DOHH2 (cell line): Measurements from ENCODE around the gene SH3RF3.

Experiments used
- H3F3A ChIP-seq: fragments of 200-600 bp; sonication (generic), shearing (Covaris generic); 2 replicates; pipeline ENCODE4 v1.6.0; 2016; ENCODE audit warnings: antibody characterized with exemption, mild to moderate bottlenecking; ENCODE audit not compliant: control insufficient read depth, insufficient read depth
- H3K27ac ChIP-seq: fragments of 200-600 bp; sonication (generic); 2 replicates; pipeline ENCODE4 v1.5.1; 2014; ENCODE audit warnings: low read depth, mild to moderate bottlenecking, low read length, moderate library complexity
- H3K27me3 ChIP-seq: fragments of 200-600 bp; sonication (generic); 2 replicates; pipeline ENCODE4 v1.6.1; 2014; ENCODE audit warnings: mild to moderate bottlenecking, low read length, mixed read lengths; ENCODE audit not compliant: control insufficient read depth
- H3K36me3 ChIP-seq: fragments of 200-600 bp; sonication (generic); 2 replicates; pipeline ENCODE4 v1.6.1; 2014; ENCODE audit warnings: mild to moderate bottlenecking, low read length, moderate library complexity, mixed read lengths; ENCODE audit not compliant: control insufficient read depth
- H3K4me1 ChIP-seq: fragments of 200-600 bp; sonication (generic); 2 replicates; pipeline ENCODE4 v1.6.1; 2014; ENCODE audit warnings: mild to moderate bottlenecking, low read length, mixed read lengths; ENCODE audit not compliant: control insufficient read depth
- H3K4me2 ChIP-seq: fragments of 200-600 bp; sonication (generic); 2 replicates; pipeline ENCODE4 v1.6.0; 2014; ENCODE audit warnings: mild to moderate bottlenecking, low read length, moderate library complexity
- H3K4me3 ChIP-seq: fragments of 200-600 bp; sonication (generic); 2 replicates; pipeline ENCODE4 v1.5.1; 2014; ENCODE audit warnings: mild to moderate bottlenecking, low read length, mixed read lengths
- H3K79me2 ChIP-seq: fragments of 200-600 bp; sonication (generic); 2 replicates; pipeline ENCODE4 v1.6.1; 2014; ENCODE audit warnings: mild to moderate bottlenecking, low read length, mixed read lengths; ENCODE audit not compliant: control insufficient read depth
- H3K9me2 ChIP-seq: fragments of 200-600 bp; sonication (generic); replicated peaks from 2 replicates; pipeline ENCODE4 v1.6.1; 2014; ENCODE audit warnings: mild to moderate bottlenecking, low read length, mixed read lengths; ENCODE audit not compliant: control insufficient read depth
- H3K9me3 ChIP-seq: fragments of 200-600 bp; sonication (generic); 2 replicates; pipeline ENCODE4 v1.6.1; 2014; ENCODE audit warnings: antibody characterized with exemption, low read length, mixed read lengths; ENCODE audit not compliant: control insufficient read depth, insufficient read depth
- H4K20me1 ChIP-seq: fragments of 200-600 bp; sonication (generic); 2 replicates; pipeline ENCODE4 v1.6.0; 2014; ENCODE audit warnings: low read depth, mild to moderate bottlenecking, antibody characterized with exemption, low read length, moderate library complexity; ENCODE audit not compliant: control insufficient read depth, insufficient read depth
- CTCF ChIP-seq: fragments of 200-600 bp; sonication (generic); IDR thresholded peaks from one replicate; pipeline ENCODE4 v1.5.1; 2014; ENCODE audit warnings: antibody characterized with exemption, mild to moderate bottlenecking, low read depth, low read length; ENCODE audit not compliant: poor library complexity, severe bottlenecking
- EZH2phosphoT487 ChIP-seq: fragments of 200-600 bp; sonication (generic); IDR thresholded peaks from 2 replicates; pipeline ENCODE4 v1.6.1; 2017; ENCODE audit warnings: borderline replicate concordance, mild to moderate bottlenecking, antibody characterized with exemption, low read length, moderate library complexity, mixed read lengths

Gene SH3RF3

GRCh38 chr2:109430329-109430636, 301.3 kb downstream of the SH3RF3 start:
- Histone ChIP-seq H3K79me2 (no peaks in the 10 kb centered on the region), H3K9me3 (no peaks in the 10 kb centered on the region), H3K36me3 (no peaks in the 10 kb centered on the region), H3K27ac (no peak overlapping the region), H4K20me1 (no peaks in the 10 kb centered on the region), H3K9me2 (no peaks in the 10 kb centered on the region), H3K4me3 (no peak overlapping the region), H3K4me1 (no peaks in the 10 kb centered on the region), H3K27me3 (no peaks in the 10 kb centered on the region), H3F3A (no peaks in the 10 kb centered on the region), H3K4me2 (no peak overlapping the region)
- TF ChIP-seq CTCF: no peak
- no peak for TF ChIP-seq EZH2phosphoT487

GRCh38 chr2:109432421-109432820, 303.4 kb downstream of the SH3RF3 start:
- Histone ChIP-seq H3K79me2 (no peaks in the 10 kb centered on the region), H3K27me3 (no peaks in the 10 kb centered on the region)
- TF ChIP-seq CTCF: no peak
- no peak for TF ChIP-seq EZH2phosphoT487

DNA sequence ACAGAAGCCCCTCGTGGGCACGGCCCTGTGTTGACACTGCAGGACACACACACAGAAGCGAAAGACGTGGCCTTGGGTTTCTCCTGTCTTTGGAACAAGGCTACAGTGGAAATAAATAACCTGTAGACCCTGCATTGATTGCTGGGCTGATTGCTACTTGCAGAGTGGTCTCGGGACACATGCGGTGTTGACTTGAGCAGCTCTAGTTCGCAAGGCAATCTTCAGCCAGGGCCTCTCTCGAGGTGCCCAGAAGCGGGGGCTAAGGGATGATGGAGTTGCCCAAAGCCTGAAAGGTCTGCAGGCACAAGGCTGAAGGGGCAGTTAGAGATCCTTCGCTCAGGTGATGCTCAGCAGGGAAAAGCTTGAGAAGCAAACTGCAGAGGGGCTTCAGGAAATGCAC, 304.5 kb downstream of the SH3RF3 start:
- no peaks in the 10 kb centered on the region for H3K27me3 ChIP-seq
- no peak overlapping the region for H3K4me2 ChIP-seq
- no peak overlapping the region for H3K27ac ChIP-seq
- H3K9me3 ChIP-seq: no peaks in the 10 kb centered on the region
- H3F3A ChIP-seq: no peaks in the 10 kb centered on the region
- no peaks in the 10 kb centered on the region for H3K79me2 ChIP-seq
- no peak for TF ChIP-seq EZH2phosphoT487
- TF ChIP-seq CTCF: no peak
- no peak overlapping the region for H3K4me3 ChIP-seq
- H4K20me1 ChIP-seq: no peaks in the 10 kb centered on the region
- no peaks in the 10 kb centered on the region for H3K4me1 ChIP-seq
- H3K9me2 ChIP-seq: no peaks in the 10 kb centered on the region
- no peaks in the 10 kb centered on the region for H3K36me3 ChIP-seq

More at GRCh38 chr2:109432421-109432820, 303.4 kb downstream of the SH3RF3 start:
- Histone ChIP-seq H3K4me2 (no peak overlapping the region), H3K9me3 (no peaks in the 10 kb centered on the region), H3K27ac (no peak overlapping the region), H3K36me3 (no peaks in the 10 kb centered on the region), H3K9me2 (no peaks in the 10 kb centered on the region), H4K20me1 (no peaks in the 10 kb centered on the region), H3K4me3 (no peak overlapping the region), H3F3A (no peaks in the 10 kb centered on the region), H3K4me1 (no peaks in the 10 kb centered on the region)

DNA sequence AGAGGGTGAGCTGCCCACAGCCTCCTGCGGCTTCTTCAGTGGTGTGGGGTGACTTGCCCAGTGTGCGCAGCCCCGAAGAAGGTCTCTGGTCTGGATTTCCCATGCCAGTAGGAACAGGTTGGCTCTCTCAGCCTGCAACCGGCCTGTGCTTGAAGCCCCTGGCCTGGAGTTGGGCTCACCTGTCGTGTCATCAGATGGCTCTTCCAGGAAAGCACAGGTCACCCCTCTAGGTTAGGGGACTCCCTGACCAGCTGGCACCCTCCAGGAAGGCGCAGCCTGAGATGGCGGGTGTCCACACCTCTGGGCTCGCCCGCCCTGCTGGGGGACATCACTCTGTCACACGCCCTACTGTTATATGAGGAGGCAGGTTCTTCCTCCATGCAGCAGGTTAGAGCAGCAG, 304.9 kb downstream of the SH3RF3 start:
- TF ChIP-seq CTCF (no peak), EZH2phosphoT487 (no peak)
- Histone ChIP-seq H3K9me2 (no peaks in the 10 kb centered on the region), H3K27ac (no peak overlapping the region), H3K4me1 (no peaks in the 10 kb centered on the region), H3K4me2 (no peak overlapping the region), H4K20me1 (no peaks in the 10 kb centered on the region), H3K9me3 (no peaks in the 10 kb centered on the region), H3K79me2 (no peaks in the 10 kb centered on the region), H3K27me3 (no peaks in the 10 kb centered on the region), H3K36me3 (no peaks in the 10 kb centered on the region), H3F3A (no peaks in the 10 kb centered on the region), H3K4me3 (no peak overlapping the region)
